B cell (primary cell): Measurements from ENCODE around the gene TMPRSS5.

ENCODE experiments used
- EZH2 ChIP-seq: IDR thresholded peaks from 2 replicates; pipeline ENCODE4 v1.6.1; 2012; ENCODE audit warnings: borderline replicate concordance, low read depth, mild to moderate bottlenecking, moderate library complexity, low read length; ENCODE audit not compliant: insufficient read depth, poor library complexity, severe bottlenecking
- TF ChIP-seq, protein P1 (sequence below): fragments of 200-600 bp; IDR thresholded peaks from one replicate; pipeline ENCODE4 v1.8.0; 2022; ENCODE audit warnings: antibody characterized with exemption, mild to moderate bottlenecking

DNA sequence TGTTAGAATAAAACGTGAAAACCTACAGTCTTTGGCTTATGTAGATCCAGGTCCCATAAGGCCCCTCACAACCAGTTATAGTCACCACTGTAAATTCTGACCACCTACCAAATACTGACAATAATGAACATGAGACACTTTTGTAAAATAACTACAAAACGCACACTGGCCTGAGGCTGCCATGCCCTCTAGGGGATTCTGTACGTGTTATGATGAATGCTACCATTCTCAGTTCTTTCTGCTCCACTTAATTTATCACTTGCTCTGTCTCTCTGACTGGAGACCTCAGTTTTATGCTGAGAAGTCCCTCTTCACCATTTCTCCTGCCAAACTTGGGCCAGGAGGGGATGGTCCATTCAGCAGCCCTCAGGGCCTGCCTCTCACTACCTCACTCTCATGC, 18.7 kb upstream of the TMPRSS5 start:
- TF ChIP-seq, protein P1, sequence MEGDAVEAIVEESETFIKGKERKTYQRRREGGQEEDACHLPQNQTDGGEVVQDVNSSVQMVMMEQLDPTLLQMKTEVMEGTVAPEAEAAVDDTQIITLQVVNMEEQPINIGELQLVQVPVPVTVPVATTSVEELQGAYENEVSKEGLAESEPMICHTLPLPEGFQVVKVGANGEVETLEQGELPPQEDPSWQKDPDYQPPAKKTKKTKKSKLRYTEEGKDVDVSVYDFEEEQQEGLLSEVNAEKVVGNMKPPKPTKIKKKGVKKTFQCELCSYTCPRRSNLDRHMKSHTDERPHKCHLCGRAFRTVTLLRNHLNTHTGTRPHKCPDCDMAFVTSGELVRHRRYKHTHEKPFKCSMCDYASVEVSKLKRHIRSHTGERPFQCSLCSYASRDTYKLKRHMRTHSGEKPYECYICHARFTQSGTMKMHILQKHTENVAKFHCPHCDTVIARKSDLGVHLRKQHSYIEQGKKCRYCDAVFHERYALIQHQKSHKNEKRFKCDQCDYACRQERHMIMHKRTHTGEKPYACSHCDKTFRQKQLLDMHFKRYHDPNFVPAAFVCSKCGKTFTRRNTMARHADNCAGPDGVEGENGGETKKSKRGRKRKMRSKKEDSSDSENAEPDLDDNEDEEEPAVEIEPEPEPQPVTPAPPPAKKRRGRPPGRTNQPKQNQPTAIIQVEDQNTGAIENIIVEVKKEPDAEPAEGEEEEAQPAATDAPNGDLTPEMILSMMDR: no peak
- TF ChIP-seq EZH2: no peak
